AML-193 (cell line): ENCODE measurements around the gene ARHGAP21.
A peak's percentile ranks its signal among the peaks of the same experiment; 100 is the strongest.
"Not testable (repeated sequence)": the region's sequence is repeated elsewhere in the genome, so short reads cannot be mapped to it uniquely, and the experiment has no call there.

ENCODE experiments used
- DNase-seq, 2 experiments: peaks; one replicate each; lab custom pipeline; 2025; lab: John Stamatoyannopoulos, UW

The ARHGAP21 gene

DNA sequence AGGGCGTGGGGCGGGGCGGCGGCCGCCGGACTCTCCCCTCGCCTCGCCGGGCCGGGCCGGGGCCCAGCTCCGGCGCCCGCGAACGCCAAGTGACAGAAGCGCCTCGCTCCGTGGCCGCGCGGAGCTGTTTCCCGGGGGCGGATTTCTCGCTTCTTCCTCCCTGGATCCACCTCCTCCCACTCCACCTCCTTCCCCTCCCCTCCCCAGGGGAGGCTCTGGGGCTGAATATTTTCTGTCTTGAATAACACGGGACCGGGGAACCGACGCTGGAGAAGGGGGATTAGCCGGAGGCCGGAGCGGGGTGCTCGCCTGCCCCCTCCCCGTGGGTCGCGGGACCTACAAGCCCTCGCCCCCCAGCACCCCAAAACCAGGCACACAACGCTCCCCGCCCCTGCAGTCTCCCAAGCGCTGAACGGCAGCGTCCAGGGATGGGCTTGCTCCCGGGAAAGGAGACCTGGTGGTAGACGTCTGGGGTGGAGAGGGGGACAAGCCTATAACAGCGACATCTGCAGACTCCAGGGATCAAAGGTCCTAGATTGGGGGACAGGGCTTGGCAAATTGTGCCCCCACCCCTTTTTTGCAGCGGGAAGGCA, at the start of gene ARHGAP21:
Gene ARHGAP21 (minus strand): TSS at position 100 of the 593 bp plus-strand sequence. CDS start 1,988 bp downstream, outside the sequence.
- DNase-seq: peak in 1 of 2 experiments; percentile 11

DNA sequence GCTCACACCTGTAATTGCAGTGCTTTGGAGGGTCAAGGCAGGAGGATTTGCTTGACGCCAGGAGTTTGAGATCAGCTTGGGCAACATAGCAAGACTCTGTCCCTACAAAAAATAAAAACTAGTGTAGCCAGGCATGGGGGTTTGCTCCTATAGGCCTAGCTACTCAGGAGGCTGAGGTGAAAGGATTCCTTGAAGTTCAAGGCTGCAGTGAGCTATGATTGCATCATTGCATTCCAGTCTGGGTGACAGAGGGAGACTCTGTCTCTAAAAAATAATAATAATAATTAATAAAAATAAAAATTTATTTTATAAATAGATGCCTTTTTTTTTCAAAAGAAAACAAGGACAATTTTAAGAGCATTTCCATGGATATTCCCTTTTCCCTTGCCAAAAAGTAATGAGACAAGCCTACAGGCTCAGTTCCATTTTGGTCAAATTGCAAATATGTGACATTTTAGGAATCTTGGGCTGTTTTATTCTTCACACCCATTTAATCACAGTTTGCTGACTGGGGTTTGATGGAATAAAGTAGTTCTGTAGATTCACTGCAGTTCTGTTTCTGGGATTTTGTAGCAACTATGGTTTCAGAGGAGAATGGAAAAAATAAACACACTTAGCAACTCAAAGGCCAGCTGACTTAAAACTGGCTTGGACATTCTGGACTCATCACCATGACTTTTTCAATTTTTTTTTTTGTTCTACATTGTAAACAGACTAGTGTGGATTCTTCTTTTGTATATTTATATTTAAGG, 48.4 kb upstream of the ARHGAP21 start:
- DNase-seq: no peak

DNA sequence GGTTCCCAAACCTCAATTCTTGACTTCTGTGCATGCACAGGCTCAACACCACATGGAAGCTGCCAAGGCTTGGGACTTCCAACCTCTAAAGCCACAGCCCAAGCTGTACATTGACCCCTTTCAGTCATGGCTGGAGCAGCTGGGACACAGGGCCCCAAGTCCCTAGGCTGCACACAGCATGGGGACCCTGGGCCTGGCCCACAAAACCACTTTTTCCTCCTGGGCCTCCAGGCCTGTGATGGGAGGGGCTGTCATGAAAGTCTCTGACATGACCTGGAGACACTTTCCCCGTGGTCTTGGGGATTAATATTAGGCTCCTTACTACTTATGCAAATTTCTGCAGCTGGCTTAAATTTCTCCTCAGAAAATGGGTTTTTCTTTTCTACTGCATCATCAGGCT, 41.3 kb upstream of the ARHGAP21 start:
- not testable (repeated sequence) for DNase-seq

DNA sequence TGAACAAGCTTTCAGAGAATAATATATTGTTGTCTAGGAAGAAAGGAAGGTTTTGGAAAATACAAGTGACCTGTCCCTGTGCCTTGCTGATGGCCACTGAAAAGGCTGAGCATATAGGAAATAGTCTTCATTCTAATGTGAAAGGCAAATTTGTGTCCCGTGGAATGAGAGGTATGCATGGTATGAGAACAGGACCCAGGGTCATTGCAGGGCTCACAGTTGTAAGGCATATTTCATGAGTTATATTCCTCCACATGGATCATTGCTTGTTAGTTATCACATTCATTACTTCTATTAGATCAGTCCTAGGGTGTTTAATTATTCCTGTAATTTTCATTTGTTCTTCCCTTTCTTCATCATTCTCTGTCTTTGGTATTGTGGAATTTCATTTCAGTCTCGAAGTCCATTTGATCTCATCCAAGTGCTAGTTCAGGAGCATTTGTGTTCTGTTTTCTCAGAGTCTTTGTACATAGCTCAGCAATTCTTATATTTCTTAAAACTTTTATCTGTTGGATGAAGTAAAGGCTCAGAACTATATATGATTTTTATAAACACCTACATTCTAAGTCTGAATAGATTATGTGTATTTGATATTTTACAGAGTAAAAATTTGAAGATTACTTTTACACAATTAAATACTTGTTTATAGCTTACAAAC, 39.4 kb upstream of the ARHGAP21 start:
- no peak for DNase-seq

DNA sequence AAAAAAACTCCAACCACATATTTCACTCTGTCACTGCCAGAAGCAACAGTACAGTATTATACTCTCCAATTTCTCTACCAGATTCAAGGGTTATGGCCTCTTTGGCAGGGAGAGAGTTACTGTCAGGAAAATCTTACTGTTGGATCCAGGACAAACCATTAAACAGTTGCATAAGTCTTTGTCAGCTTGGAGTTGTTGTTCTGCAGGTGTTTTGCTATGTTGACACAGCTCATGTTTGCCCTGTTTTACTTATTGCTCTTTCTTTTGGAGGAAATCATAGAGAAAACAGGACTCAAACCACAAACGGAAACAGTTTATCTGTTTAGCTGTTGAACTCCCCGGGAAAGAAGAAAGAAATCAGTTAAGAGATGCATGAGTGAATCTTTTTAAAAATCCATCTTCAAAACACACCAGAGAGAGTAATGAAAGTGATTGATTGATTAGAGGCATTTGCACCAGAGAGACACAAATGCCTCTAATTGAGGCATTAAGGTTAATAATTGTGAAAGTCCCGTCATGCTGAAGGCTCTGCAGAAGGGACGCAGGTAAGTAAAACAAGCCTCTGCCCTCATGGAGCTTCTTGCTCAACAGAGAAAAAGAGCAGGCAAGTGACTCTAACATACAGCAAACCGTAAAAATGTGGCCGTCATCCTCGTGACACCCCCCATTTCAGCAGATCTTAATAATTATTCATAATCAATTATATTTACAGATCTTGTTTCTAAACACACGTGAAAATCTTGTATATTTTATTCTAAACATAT, 38.7 kb upstream of the ARHGAP21 start:
- DNase-seq: no peak

DNA sequence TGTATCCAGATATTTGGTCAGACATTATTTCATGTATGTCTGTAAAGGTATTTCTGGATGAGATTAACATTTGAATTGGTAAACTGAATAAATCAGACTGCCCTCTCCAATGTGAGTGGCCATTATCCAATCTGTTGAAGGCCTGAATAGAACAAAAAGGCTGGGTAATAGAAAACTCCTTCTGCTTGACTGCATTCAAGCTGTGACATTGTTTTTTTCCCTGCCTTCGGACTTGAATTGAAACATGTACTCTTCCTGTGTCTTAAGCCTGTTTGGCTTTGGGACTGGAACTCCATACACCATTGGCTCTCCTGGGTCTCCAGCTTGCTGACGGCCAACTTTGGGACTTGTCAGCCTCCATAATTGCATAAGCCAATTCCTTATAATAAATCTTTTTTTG, 36.0 kb upstream of the ARHGAP21 start:
- no peak for DNase-seq

DNA sequence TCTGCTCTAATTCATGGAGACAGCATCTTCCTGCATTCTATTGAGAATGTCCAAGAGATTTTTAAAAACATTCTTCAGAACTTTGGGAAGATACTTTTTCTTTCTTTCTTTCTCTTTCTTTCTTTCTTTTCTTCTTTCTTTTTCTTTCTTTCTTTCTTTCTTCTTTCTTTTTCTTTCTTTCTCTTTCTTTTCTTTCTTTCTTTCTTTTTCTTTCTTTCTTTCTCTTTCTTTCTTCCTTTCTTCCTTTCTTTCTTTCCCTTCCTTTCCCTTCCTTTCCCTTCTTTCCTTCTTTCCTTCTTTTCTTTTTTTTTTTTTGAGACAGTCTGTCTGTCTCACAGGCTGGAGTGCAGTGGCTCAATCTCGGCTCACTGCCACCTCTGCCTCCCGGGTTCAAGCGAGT, 34.6 kb upstream of the ARHGAP21 start:
- DNase-seq: not testable (repeated sequence)

DNA sequence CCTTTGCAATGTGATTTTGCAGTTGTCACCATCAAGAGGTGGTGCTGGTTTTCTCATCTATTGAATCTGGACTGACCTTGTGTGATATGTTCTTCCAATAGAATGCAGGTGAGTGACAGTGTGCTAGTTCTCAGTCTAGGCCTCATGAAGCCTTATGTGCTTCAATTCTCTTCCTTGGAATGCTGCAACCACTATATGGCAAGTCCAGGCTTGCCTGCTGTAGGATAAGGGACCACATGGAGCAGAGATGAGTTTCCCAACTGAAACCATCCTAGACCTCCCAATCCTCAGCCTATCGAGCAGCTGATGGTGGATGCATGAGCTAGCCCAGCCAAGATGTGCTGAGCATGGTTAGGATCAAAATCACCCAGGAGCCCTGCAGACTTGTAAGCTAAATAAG, 32.6 kb upstream of the ARHGAP21 start:
- no peak for DNase-seq

DNA sequence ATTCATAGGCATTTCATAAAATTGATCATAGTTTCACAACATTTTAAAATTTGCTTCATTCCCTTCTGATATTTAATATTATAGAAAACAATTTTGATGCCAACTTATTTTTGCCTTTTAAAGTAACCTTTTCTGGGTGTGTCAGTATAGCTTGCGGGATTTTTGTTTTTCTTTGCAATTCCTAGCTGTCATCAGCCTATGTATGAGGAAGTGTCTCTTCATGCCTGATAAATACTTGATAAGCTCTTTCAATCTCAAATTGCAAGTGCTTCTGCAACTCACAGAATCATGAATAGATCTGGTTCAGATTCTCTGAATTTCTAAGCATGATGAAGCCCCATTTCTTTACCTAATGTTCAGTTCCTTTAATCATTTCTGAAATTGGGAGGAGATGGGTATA, 28.0 kb upstream of the ARHGAP21 start:
- DNase-seq: no peak

DNA sequence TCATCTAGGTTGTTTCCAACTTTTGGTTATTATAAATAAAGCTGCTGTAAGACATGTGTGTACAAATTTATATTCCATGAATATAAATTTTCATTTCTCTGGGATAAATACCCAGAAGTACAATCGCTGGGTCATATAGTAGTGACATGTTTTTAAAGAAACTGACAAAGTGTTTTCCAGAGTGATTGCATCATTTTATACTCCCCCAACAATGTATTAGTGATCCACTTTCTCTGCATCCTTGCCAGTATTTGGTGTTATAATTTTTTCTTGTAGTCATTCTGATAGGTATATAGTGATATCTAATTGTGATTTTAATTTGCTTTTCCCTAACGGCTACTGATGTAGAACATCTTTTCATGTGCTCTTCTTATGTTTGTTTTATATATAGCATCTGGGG, 27.0 kb upstream of the ARHGAP21 start:
- DNase-seq: no peak

DNA sequence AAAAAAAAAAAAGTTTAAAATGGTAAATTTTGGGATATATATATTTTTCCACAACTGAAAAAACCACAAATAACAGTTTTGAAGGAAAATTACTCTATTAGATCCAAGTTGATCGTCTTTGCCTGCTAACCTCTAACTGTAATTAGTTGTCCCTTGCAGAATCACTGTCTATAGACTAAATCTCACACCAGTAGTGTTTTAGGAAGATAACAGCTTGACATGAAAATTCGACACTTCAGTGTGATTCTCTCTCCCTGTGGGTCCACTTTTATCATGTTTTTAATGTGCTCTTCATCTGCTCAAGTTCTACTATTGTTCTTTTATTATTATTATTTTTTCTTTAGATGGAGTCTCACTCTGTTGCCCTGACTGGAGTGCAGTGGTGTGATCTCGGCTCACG, 24.5 kb upstream of the ARHGAP21 start:
- no peak for DNase-seq

DNA sequence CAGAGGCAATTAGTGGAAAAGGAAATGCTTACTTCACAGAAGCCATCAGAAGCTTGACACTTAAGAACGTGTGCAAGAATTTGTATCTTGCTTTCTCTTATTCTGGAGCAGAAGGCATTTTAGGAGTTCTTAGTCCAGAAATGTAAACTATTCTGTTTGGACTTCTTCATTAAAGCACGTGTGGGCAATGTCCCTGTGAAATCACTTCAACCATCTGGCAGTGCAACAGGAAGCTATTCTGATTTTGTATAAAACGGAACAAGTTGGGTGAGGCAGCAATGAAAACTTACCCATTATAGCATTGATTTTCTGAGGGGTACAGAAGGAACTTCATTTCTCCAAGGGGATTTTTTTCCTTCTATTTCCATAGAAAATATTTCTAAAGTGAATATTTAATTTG, 21.3 kb upstream of the ARHGAP21 start:
- DNase-seq: no peak

DNA sequence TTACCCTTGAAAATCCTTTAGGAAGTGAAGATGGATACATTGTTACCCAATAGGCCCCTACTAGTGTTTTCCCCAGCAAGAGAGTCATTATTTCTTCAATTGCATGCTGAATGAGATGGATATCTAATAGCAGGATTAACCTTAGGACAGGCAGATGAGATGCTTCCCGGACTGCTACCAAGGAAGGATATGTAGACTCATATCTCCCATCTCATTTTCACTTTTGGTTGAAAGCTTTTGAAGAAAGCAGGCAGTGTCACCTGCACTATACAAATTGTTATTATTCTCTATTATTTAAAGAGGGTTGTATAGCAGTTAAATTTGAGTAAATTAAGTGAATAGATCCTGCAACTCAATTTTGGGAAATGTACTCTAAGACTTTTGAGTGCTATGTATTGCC, 17.0 kb upstream of the ARHGAP21 start:
- DNase-seq: no peak

DNA sequence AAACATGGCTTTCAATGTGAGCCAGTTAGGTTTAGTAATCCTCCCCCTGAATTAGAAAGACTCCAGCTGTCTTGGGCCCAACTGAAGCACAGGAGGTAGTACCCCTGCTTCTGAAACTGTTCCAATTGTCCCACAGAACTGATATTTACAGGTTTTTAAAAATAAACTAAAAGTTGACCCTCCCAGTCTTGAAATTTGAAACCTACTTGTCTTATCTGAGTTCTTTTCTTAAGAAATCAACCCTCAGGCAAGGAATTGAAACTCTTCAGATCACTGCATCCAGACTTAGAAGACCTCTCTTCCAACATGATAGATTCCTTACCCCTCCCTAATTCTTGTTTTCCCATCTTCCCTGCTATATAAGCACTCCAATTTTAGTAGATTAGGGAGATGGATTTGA, 13.3 kb upstream of the ARHGAP21 start:
- no peak for DNase-seq

DNA sequence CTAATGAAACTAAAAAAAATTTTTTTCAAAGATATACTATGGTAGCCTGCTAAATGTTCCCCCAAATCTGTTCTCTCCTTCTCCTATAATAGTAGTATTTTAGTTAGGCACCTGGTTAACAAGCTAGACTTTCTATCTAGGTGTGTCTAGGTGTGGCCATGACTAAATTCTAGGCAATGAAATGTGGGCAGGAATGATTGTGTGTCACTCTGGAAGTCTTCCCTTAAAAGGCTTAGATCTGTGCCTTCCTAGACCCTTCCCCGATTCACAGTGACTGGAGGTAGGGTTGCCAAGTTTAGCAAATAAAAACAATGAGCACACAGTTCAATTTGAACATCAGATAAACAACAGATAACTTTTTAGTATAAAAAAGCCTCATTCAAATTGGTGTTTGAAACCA, 8.3 kb upstream of the ARHGAP21 start:
- no peak for DNase-seq

DNA sequence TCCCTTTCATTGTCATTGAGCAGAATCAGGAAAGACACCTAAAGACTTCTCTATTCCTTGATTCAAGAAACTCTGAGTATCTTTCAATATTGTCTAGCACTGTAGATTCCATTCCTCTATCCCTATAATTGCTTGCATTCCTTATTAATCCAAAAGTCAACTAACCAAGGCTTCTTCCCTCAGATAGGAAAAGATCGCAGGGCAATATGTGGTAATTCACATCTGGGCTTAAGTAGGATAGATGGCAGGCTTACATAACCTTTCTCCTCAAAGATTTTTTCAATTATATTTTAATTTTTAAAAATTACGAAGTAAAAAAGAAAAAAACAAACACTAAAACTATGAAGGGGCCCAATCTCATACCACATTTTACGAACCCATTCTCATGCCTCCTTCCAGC, 7.1 kb upstream of the ARHGAP21 start:
- DNase-seq: no peak

DNA sequence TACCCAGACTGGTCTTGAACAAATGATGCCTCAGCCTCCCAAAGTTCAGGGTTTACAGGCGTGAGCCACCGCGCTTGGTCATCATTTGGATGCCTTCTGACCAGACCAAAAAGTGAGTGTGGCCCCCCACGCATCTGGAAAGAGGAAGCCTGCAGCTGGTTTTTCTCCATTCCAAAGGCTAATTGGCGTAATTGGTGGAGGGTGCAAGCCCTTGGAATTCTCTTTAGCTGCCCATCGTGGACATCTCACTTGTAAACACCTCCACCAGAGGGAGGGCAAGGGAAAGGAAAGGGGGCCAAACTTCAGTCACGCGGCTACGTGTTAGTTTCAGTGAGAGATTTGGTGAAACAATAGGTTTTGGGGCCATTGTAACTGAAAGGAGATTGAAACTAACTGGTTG, 4.1 kb upstream of the ARHGAP21 start:
- no peak for DNase-seq

DNA sequence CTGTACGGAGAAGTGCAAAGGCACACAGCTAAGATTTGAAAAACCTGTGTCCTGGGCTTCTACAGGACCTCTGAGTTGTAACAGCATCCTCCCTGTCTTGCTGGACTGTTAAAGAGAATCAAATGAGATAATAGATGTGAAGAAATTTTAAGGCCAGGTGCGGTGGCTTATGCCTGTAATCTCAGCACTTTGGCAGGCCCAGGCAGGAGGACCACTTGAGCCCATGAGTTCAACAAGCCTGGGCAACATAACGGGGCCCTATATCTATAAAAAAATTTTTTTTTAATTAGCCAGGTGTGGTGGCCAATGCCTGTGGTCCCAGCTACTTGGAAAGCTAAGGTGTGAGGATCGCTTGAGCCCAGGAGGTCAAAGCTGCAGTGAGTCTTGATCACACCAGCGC, 2.9 kb upstream of the ARHGAP21 start:
- DNase-seq: no peak

DNA sequence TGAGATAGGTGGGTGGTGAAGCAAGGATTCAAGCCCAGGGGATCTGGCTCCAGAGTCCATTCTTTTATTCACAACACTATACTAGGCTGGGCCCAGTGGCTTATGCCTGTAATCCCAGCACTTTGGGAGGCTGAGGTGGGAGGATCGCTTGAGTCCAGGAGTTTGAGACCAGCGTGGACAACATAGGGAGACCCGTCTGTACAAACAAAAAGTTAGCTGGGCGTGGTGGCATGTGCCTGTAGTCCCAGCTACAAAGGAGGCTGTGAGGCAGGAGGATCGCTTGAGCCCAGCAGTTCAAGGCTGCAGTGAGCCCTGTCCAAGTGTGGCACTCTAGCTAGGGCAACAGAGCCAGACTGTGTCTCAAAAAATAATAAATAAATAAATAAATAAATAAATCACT, 2.3 kb upstream of the ARHGAP21 start:
- not testable (repeated sequence) for DNase-seq

DNA sequence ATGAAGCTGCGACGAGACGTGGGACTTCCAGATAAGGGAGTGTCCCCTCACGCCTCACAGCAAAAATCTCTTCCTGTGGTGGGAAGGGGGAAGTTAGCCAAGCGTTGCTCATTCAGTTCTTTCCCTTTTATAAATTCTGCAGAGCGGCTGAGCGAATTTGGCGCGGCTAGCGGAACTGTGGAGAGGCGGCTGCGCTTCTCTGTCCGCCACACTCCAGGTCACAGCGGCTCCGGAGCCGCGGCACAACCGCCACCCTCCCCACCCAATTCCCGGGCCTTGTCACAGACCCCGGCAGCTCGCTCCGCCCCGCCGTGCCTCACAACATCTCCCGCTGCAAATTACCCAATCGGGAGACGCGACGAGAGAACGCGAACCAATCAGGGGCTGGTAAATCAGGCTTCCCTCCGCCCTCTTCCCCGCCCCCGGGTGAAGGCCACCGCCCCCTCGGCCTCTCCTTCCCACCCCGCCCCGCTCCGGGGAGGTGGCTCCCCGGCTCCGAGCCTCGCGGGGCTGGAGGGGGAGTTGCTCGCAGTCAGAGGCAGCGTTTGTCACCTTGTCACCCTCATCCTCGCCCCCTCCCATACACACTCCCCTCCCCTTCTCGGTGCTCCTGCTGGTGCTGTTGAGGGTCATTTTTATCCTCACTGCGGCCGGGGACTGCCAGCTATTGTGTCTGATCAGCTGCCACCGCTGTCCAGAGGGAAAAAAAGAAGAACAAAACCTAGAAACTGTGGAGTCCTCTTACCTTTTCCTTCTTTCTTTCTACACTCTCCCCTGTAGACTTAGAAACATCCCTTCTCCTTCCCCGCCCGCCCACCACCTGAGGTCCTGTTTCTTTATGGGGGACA, 918 bp upstream of the ARHGAP21 start:
- DNase-seq: peak; percentile 87 to 95

DNA sequence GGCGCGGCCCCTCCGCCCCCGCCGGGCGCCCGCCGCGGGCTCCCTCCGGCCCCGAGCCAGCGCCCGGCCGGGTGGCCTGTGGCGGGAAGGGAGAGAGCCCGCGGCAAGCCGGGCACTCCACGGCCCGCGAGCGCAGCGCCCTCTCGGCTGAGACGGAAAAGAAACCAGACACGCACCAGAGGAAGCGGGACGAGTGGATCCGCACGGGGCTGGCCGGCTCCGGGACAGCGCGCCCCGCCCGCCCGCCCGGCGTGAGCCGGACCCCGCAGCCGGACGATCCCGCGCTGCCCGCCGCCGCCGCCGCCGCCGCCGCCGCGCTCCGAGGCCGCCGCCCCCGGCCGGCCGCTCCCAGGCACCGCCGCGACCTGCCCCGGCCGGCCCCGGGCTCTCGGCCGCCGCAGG, 300 bp downstream of the ARHGAP21 start:
- no peak for DNase-seq
